Endothelial cell of umbilical vein (primary cell): ENCODE data around the gene TSPAN18. TPM values are rescaled to one million over a fixed set of nuclear protein-coding genes. Genes with fewer than 3 reads are reported as not detected.

Experiments
- BruUV-seq: library from RNA; stranded (reverse); fragments of 400-500 nt; replicated peaks from 2 replicates; lab custom pipeline; 2021; lab: Mats Ljungman, UMichigan
- CTCF ChIA-PET: fragments of 300-600, 350-600 bp; sonication (Branson Sonifier 250); formaldehyde crosslinking; loops from one replicate; lab custom pipeline; 2021; ENCODE audit warnings: antibody characterized with exemption, inconsistent platforms; lab: Charles Lee
- POLR2A ChIA-PET: fragments of 300-600, 350-600 bp; sonication (Branson Sonifier 250); formaldehyde crosslinking; loops from one replicate; lab custom pipeline; 2021; ENCODE audit warnings: antibody characterized with exemption, inconsistent platforms; lab: Charles Lee
- DNase-seq: peaks from one replicate; pipeline ENCODE4 v3.0.0-alpha.2; 2011; ENCODE audit warnings: low read depth, low spot score
- FAIRE-seq: peaks from 2 replicates; lab custom pipeline; 2011; peaks lifted over from hg19 to GRCh38; lab: Jason Lieb, UNC
- H2AFZ ChIP-seq: 2 replicates; pipeline ENCODE4 v1.6.0; 2012; ENCODE audit warnings: low read depth, low read length, control low read depth, inconsistent platforms
- H3K27ac ChIP-seq: 2 replicates; pipeline ENCODE4 v1.5.1; 2011; ENCODE audit warnings: low read depth, mild to moderate bottlenecking, control low read depth, low read length, moderate library complexity; ENCODE audit not compliant: insufficient read depth
- H3K27me3 ChIP-seq, 2 experiments: 2 replicates each; pipeline versions ENCODE4 v1.6.0 to v1.6.1; 2011; ENCODE audit warnings: low read length in 2 of 2, mixed read lengths in 1 of 2; ENCODE audit not compliant: control insufficient read depth in 2 of 2, insufficient read depth in 2 of 2
- H3K36me3 ChIP-seq, 2 experiments: 2 replicates in 1 of 2; 3 replicates in 1 of 2; pipeline ENCODE4 v1.5.1; 2011; ENCODE audit warnings: low read length in 2 of 2, mild to moderate bottlenecking in 1 of 2, moderate library complexity in 1 of 2; ENCODE audit not compliant: control insufficient read depth in 2 of 2, insufficient read depth in 2 of 2; ENCODE audit errors: extremely low read depth in 1 of 2
- H3K4me1 ChIP-seq: 3 replicates; pipeline ENCODE4 v1.5.1; 2011; ENCODE audit warnings: mild to moderate bottlenecking, low read length; ENCODE audit not compliant: control insufficient read depth, insufficient read depth; ENCODE audit errors: extremely low read depth
- H3K4me2 ChIP-seq: 2 replicates; pipeline ENCODE4 v1.6.1; 2011; ENCODE audit warnings: low read length, control low read depth, mixed read lengths; ENCODE audit not compliant: insufficient read depth
- H3K4me3 ChIP-seq, 3 experiments: fragments of 200-600 bp in 1 of 3; sonication (generic), shearing (Covaris generic) in 1 of 3; replicated peaks in 1 of 3; 2 replicates each; pipeline ENCODE4 v1.5.1; 2011 to 2016; ENCODE audit warnings: control low read depth in 3 of 3, low read length in 3 of 3, mild to moderate bottlenecking in 2 of 3, inconsistent platforms in 1 of 3, low read depth in 1 of 3, moderate library complexity in 1 of 3; ENCODE audit not compliant: insufficient read depth in 1 of 3
- H3K79me2 ChIP-seq: 2 replicates; pipeline ENCODE4 v1.6.0; 2012; ENCODE audit warnings: low read length, inconsistent platforms; ENCODE audit not compliant: control insufficient read depth, insufficient read depth
- H3K9ac ChIP-seq: replicated peaks from 2 replicates; pipeline ENCODE3; 2011; ENCODE audit warnings: low read length, control low read depth; ENCODE audit not compliant: insufficient read depth; ENCODE audit errors: extremely low read depth
- H3K9me1 ChIP-seq: replicated peaks from 3 replicates; pipeline ENCODE4 v1.6.0; 2011; ENCODE audit warnings: mild to moderate bottlenecking, low read length; ENCODE audit not compliant: control insufficient read depth, insufficient read depth; ENCODE audit errors: extremely low read depth
- H3K9me3 ChIP-seq: replicated peaks from 2 replicates; pipeline ENCODE4 v1.5.1; 2012; ENCODE audit warnings: low read length, inconsistent platforms; ENCODE audit not compliant: control insufficient read depth, insufficient read depth
- H4K20me1 ChIP-seq: replicated peaks from 2 replicates; pipeline ENCODE3; 2011; ENCODE audit warnings: mild to moderate bottlenecking, low read length; ENCODE audit not compliant: control insufficient read depth, insufficient read depth; ENCODE audit errors: extremely low read depth
- CTCF ChIP-seq, 2 donors: IDR thresholded peaks; 1 replicate in 1 of 2; 2 replicates in 1 of 2; pipeline ENCODE4 v1.5.1; 2011; ENCODE audit warnings: low read length in 2 of 2, mild to moderate bottlenecking in 2 of 2, moderate library complexity in 2 of 2, control low read depth in 1 of 2, inconsistent platforms in 1 of 2, low read depth in 1 of 2; ENCODE audit not compliant: insufficient read depth in 1 of 2; ENCODE audit errors: extremely low read depth in 1 of 2
- FOS ChIP-seq: IDR thresholded peaks from 2 replicates; pipeline ENCODE4 v1.6.1; 2011; ENCODE audit warnings: mild to moderate bottlenecking, low read length, moderate library complexity, borderline replicate concordance; ENCODE audit not compliant: insufficient read depth
- GATA2 ChIP-seq: IDR thresholded peaks from 2 replicates; pipeline ENCODE4 v1.7.0; 2011; ENCODE audit warnings: low read depth, mild to moderate bottlenecking, moderate library complexity, mixed read lengths, low read length; ENCODE audit not compliant: insufficient read length, insufficient read depth
- JUN ChIP-seq: IDR thresholded peaks from 2 replicates; pipeline ENCODE4 v1.6.1; 2011; ENCODE audit warnings: borderline replicate concordance, low read depth; ENCODE audit not compliant: insufficient read length, insufficient read depth
- MYC ChIP-seq: IDR thresholded peaks from one replicate; pipeline ENCODE4 v1.6.1; 2011; ENCODE audit warnings: mild to moderate bottlenecking, low read depth, low read length
- POLR2A ChIP-seq: IDR thresholded peaks from 2 replicates; pipeline ENCODE4 v1.6.1; 2012; ENCODE audit warnings: low read depth, mild to moderate bottlenecking, control low read depth, low read length
- POLR2AphosphoS5 ChIP-seq: IDR thresholded peaks from 2 replicates; pipeline ENCODE4 v1.6.1; 2012; ENCODE audit warnings: low read depth, mild to moderate bottlenecking, control low read depth, low read length, moderate library complexity; ENCODE audit not compliant: insufficient read depth
- dilution Hi-C: fragments of 300-500 bp; cut with MboI; formaldehyde crosslinking; loops from one replicate; pipeline ENCODE4 v1.15.0; 2019; ENCODE audit warnings: low sequenced_read_pairs; ENCODE audit not compliant: extremely low pct_ligation_motif_present
- intact Hi-C: fragments of 100-400 bp; cut with micrococcal nuclease; formaldehyde crosslinking; loops from one replicate; pipeline ENCODE4 v1.10.0; 2022
- polyA plus RNA-seq, 4 experiments: library from polyadenylated mRNA; depleted of rRNA in 3 of 4; stranded (reverse) in 3 of 4; unstranded in 1 of 4; fragments of >200 nt; gene quantifications; 2 replicates each; pipeline versions ENCODE4 v1.2.1 to v1.2.3, GENCODE V29; 2011 to 2012; ENCODE audit warnings: missing spikeins in 1 of 4
- total RNA-seq: library from RNA; stranded (reverse); gene quantifications from 2 replicates; pipeline ENCODE4 v1.2.3, GENCODE V29; 2021
- TF ChIP-seq, protein P1 (sequence below): IDR thresholded peaks from 2 replicates; pipeline ENCODE4 v1.6.1; 2011; ENCODE audit not compliant: insufficient read depth, insufficient read length

The TSPAN18 gene
- total and polyA plus RNA-seq, 2 donors (not counting 3 experiments of a cell fraction or from before 2014, with no cell fraction given): 32.2 to 118 TPM

DNA sequence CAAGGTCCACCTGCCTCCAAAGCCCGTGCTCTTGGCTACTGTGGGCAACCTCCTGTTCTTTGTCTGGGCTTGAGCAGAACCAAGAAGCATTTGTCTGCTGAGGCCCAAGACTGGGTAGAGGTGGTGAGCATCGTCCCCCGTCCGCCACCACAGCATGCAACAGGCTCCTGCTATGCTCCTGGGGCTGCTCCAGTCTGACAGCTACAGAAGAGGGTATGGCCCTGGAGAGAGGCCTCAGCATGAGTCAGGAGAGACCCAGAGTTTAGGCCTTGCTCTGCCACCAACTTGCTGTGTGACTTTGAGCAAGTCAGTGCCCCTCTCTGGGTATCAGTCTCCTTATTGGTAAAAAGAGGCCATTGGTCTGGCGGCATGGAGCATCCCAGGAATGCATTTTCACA, 132.8 kb downstream of the TSPAN18 start:
- ChIA-PET POLR2A (no interaction called here), CTCF (no interaction called here)
- no peak for TF ChIP-seq MYC
- TF ChIP-seq JUN: no peak
- TF ChIP-seq FOS: no peak
- TF ChIP-seq GATA2: no peak
- TF ChIP-seq POLR2A: no peak
- TF ChIP-seq CTCF (IDR thresholded peaks at IDR 0.05; ENCODE audit: extremely low read depth in 1 of 2, insufficient read depth in 1 of 2, low read depth in 1 of 2, low read length in 2 of 2): no peak
- no peak for TF ChIP-seq POLR2AphosphoS5
- TF ChIP-seq, protein P1, sequence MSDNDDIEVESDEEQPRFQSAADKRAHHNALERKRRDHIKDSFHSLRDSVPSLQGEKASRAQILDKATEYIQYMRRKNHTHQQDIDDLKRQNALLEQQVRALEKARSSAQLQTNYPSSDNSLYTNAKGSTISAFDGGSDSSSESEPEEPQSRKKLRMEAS: no peak
- Histone ChIP-seq H3K79me2 (no peaks in the 10 kb centered on the region), H3K4me3 (no peak overlapping the region), H4K20me1 (no peaks in the 10 kb centered on the region), H2AFZ (no peak overlapping the region), H3K9me3 (no peaks in the 10 kb centered on the region), H3K4me2 (no peak overlapping the region), H3K27me3 (no peaks in the 10 kb centered on the region), H3K27ac (no peak overlapping the region), H3K4me1 (peaks cover 14% of the 10 kb centered on the region), H3K36me3 (no peaks in the 10 kb centered on the region), H3K9ac (no peak overlapping the region), H3K9me1 (no peaks in the 10 kb centered on the region)
- dilution Hi-C loops: no loop called here
- no peak for FAIRE-seq
- intact Hi-C loops: no loop called here
- DNase-seq: no peak
- BruUV-seq: no TSS peak
